Measurements from ENCODE around the gene AATF. TPM values are rescaled to one million over a fixed set of nuclear protein-coding genes. Genes with fewer than 3 reads are reported as not detected.
A peak's percentile ranks its signal among the peaks of the same experiment; 100 is the strongest.

The AATF gene
- total and polyA plus RNA-seq, 12 donors, result 21.0 to 68.2 (median 41.1) TPM

DNA sequence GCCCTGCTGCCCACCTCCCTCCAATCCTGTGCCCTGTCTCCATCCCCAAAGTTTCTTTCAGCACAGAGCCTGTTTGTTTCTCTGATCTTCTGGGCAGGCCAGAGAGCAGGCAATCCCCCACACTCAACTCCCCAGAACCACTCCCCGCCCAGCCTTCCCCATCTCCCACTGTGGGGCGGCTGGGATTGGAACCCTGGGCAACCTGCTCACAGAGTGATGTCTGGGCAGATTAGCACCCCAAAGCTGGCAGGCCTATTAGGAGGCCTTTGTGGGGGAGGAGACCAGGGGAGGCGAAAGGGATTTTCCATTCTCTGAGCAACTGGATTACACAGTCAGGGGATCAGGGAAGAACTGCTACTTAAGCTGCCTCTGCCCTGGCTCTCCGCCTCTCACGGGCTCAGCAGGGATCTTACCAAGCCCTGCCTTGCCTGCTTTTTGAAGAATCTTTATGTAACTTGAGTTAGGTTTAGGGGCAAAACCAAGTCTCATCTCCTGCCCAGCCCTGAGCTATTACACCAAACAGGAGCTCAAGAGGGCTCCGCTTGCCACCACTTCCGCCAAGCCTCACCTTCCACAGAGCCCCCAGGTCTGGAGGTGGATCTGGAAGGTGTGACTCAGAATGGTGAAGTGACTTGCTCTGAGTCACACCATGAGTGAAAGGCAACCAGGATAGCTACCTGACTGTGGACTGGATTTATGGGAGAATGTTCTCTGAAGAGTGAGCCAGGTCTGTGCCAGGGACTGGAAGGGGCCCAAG is 27.5 kb upstream of the AATF start:
- Histone ChIP-seq H3K4me3 (no peak overlapping the region), H3K27ac (no peak overlapping the region), H3K36me3 (replicated peaks in 1 of 2) (no peaks in the 10 kb centered on the region), H3K9me3 (replicated peaks in 1 of 3) (no peaks in the 10 kb centered on the region), H3K4me1 (replicated peaks in 1 of 2) (no peaks in the 10 kb centered on the region), H3K27me3 (peaks cover 20% of the 10 kb centered on the region)
- no peak for TF ChIP-seq POLR2A (IDR thresholded peaks at IDR 0.05)
- TF ChIP-seq, protein P1, sequence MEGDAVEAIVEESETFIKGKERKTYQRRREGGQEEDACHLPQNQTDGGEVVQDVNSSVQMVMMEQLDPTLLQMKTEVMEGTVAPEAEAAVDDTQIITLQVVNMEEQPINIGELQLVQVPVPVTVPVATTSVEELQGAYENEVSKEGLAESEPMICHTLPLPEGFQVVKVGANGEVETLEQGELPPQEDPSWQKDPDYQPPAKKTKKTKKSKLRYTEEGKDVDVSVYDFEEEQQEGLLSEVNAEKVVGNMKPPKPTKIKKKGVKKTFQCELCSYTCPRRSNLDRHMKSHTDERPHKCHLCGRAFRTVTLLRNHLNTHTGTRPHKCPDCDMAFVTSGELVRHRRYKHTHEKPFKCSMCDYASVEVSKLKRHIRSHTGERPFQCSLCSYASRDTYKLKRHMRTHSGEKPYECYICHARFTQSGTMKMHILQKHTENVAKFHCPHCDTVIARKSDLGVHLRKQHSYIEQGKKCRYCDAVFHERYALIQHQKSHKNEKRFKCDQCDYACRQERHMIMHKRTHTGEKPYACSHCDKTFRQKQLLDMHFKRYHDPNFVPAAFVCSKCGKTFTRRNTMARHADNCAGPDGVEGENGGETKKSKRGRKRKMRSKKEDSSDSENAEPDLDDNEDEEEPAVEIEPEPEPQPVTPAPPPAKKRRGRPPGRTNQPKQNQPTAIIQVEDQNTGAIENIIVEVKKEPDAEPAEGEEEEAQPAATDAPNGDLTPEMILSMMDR (IDR thresholded peaks at IDR 0.05), result no peak
- WGBS, 4 donors, result 70 to 84% (median 83%) methylated on average over 7 of the region's 7 CpGs
- intact Hi-C loops (cut with DNase I), result no loop called here
- no peak for DNase-seq

DNA sequence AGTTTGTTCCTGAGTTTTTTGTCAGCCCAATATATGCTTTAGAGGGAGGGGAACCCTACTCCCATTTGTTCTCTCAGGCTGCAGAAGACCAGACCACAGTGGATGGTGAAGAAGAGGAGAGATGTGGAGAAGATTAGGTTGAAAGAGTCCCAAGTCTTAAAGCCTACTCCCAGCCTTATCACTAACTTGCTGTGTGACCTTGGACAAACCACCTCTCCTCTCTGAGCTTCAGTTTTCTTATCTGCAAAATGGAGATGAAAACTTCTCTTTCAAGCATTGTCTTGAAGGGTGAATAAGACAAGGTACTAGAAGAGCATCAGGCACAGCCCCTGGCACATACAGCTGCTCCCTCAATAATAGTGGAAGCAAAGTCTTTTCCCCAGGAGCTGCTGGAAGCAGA is 26.6 kb upstream of the AATF start:
- DNase-seq, result no peak
- TF ChIP-seq, protein P1 (IDR thresholded peaks at IDR 0.05), result no peak
- TF ChIP-seq POLR2A (IDR thresholded peaks at IDR 0.05), result no peak

GRCh38 chr17:36923814-36924221 is 24.9 kb upstream of the AATF start:
- Histone ChIP-seq H3K27me3 (peaks cover 41% of the 10 kb centered on the region), H3K4me3 (no peak overlapping the region), H3K4me1 (replicated peaks in 1 of 2) (no peaks in the 10 kb centered on the region), H3K36me3 (replicated peaks in 1 of 2) (no peaks in the 10 kb centered on the region), H3K9me3 (replicated peaks in 1 of 3) (no peaks in the 10 kb centered on the region), H3K27ac (no peak overlapping the region)
- TF ChIP-seq POLR2A (IDR thresholded peaks at IDR 0.05), result no peak
- TF ChIP-seq, protein P1 (IDR thresholded peaks at IDR 0.05), result no peak
- intact Hi-C loops (cut with DNase I), result no loop called here
- peak in 1 of 7 donors; percentile 28 for DNase-seq
- 45 to 65% (median 62%) methylated on average over 4 to 5 of the region's 5 CpGs for WGBS, 4 donors

More for the DNA sequence above, 26.6 kb upstream of the AATF start:
- intact Hi-C loops (cut with DNase I), result no loop called here
- H3K4me1 ChIP-seq (replicated peaks in 1 of 2), result no peaks in the 10 kb centered on the region
- H3K27ac ChIP-seq, result no peak overlapping the region
- H3K9me3 ChIP-seq (replicated peaks in 1 of 3), result no peaks in the 10 kb centered on the region
- no peaks in the 10 kb centered on the region for H3K36me3 ChIP-seq (replicated peaks in 1 of 2)
- no peak overlapping the region for H3K4me3 ChIP-seq
- H3K27me3 ChIP-seq, result peaks cover 29% of the 10 kb centered on the region

DNA sequence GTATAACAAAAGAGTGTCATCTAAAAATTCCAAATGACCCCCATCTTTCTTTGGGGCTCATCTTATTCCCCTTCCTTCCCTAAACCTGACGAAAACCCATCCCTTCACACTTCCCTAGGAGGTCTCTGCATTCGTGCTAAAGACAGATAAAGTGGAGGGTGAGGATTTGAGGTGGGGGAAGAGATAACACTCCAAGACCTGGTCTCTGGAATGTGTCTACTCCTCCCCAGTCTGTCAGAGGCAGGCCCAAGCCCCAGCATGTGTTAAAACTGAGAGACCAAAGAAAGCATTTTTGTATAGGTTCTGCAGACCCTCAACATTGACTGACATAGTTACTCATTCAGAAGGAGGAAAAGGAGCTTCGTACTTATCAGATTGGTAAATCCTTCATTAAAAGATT is 22.5 kb upstream of the AATF start:
- intact Hi-C loops (cut with DNase I), result no loop called here
- whole genome bisulfite sequencing, 4 donors, result 77 to 91% (median 87%) methylated on average over 3 of the region's 3 CpGs
- Histone ChIP-seq H3K4me1 (replicated peaks in 1 of 2) (no peaks in the 10 kb centered on the region), H3K9me3 (replicated peaks in 1 of 3) (no peaks in the 10 kb centered on the region), H3K27me3 (peaks cover 66% of the 10 kb centered on the region), H3K36me3 (replicated peaks in 1 of 2) (no peaks in the 10 kb centered on the region), H3K27ac (no peak overlapping the region), H3K4me3 (no peak overlapping the region)
- TF ChIP-seq POLR2A (IDR thresholded peaks at IDR 0.05), result no peak
- TF ChIP-seq, protein P1 (IDR thresholded peaks at IDR 0.05), result no peak
- no peak for DNase-seq

All from adrenal gland (tissue), 12 donors.